K562 (cell line): ENCODE results near the gene THEM4. TPM values are rescaled to one million over a fixed set of nuclear protein-coding genes. Genes with fewer than 3 reads are reported as not detected.

Experiments
- ATAC-seq: fragments of 200-7000 bp; cut with Tn5 transposase; 3 replicates; pipeline ENCODE4 v1.9.1; 2020; ENCODE audit warnings: moderate library complexity
- BruUV-seq: library from RNA; stranded (reverse); fragments of 400-500 nt; replicated peaks from 2 replicates; lab custom pipeline; 2021; lab: Mats Ljungman, UMichigan
- CTCF ChIA-PET: fragments of 300-600 bp; formaldehyde crosslinking; extraction: SDS; loops from one replicate; lab custom pipeline; 2021; ENCODE audit warnings: low intra/inter-chr PET ratio; lab: Yijun Ruan, JAX
- POLR2A ChIA-PET: fragments of 300-600, 350-650 bp; sonication (Branson Sonifier 250); formaldehyde crosslinking; extraction: SDS; loops from one replicate; lab custom pipeline; 2021; ENCODE audit warnings: antibody characterized with exemption, inconsistent platforms; lab: Yijun Ruan, JAX
- DNase-seq, 4 experiments: peaks; one replicate each; pipeline versions ENCODE4 v3.0.0 to v3.0.0-alpha.2; 2011 to 2018; ENCODE audit warnings: low spot score in 3 of 4, mixed read lengths in 3 of 4; ENCODE audit errors: extremely low read depth in 1 of 4
- FAIRE-seq: peaks from 2 replicates; lab custom pipeline; 2011; peaks lifted over from hg19 to GRCh38; lab: Jason Lieb, UNC
- H2AFZ ChIP-seq: 2 replicates; pipeline ENCODE4 v1.6.0; 2011; ENCODE audit warnings: low read depth, low read length, control low read depth, inconsistent platforms
- H3K27ac ChIP-seq: fragments of 200-600 bp; 3 replicates; pipeline ENCODE4 v1.8.0; 2011; ENCODE audit warnings: low read depth, mild to moderate bottlenecking, control low read depth, inconsistent platforms, low read length, moderate library complexity, mixed read lengths; ENCODE audit errors: extremely low read depth
- H3K27me3 ChIP-seq, 2 experiments: fragments of 300-600 bp in 1 of 2; 2 replicates in 1 of 2; 3 replicates in 1 of 2; pipeline versions ENCODE4 v1.6.0 to v1.8.0; 2011; ENCODE audit warnings: inconsistent platforms in 2 of 2, low read length in 2 of 2, mild to moderate bottlenecking in 1 of 2, mixed read lengths in 1 of 2, moderate library complexity in 1 of 2; ENCODE audit not compliant: control insufficient read depth in 2 of 2, insufficient read depth in 2 of 2
- H3K36me3 ChIP-seq: fragments of 300-600 bp; 3 replicates; pipeline ENCODE4 v1.8.0; 2011; ENCODE audit warnings: mild to moderate bottlenecking, low read length, inconsistent platforms; ENCODE audit not compliant: control insufficient read depth, insufficient read depth
- H3K4me1 ChIP-seq, 2 experiments: fragments of 200-600 bp in 1 of 2; replicated peaks in 1 of 2; 2 replicates in 1 of 2; 3 replicates in 1 of 2; pipeline versions ENCODE4 v1.5.1 to v1.8.0; 2011; ENCODE audit warnings: inconsistent platforms in 2 of 2, low read length in 2 of 2, mild to moderate bottlenecking in 1 of 2, mixed read lengths in 1 of 2, moderate library complexity in 1 of 2; ENCODE audit not compliant: control insufficient read depth in 2 of 2, insufficient read depth in 2 of 2
- H3K4me2 ChIP-seq: 2 replicates; pipeline ENCODE4 v1.6.1; 2011; ENCODE audit warnings: low read length, control low read depth, inconsistent platforms, mixed read lengths; ENCODE audit not compliant: insufficient read depth
- H3K4me3 ChIP-seq: fragments of 200-600 bp; sonication (generic), shearing (Covaris generic); 2 replicates; pipeline ENCODE4 v1.5.1; 2016; ENCODE audit warnings: control low read depth, inconsistent platforms
- H3K79me2 ChIP-seq: fragments of 200-600 bp; 3 replicates; pipeline ENCODE4 v1.8.0; 2011; ENCODE audit warnings: low read length, inconsistent platforms; ENCODE audit not compliant: control insufficient read depth, insufficient read depth
- H3K9ac ChIP-seq, 2 experiments: 2 replicates each; pipeline versions ENCODE4 v1.6.0 to v1.6.1; 2011; ENCODE audit warnings: low read depth in 2 of 2, low read length in 2 of 2, control low read depth in 1 of 2, inconsistent platforms in 1 of 2, mild to moderate bottlenecking in 1 of 2, mixed read lengths in 1 of 2; ENCODE audit not compliant: insufficient read depth in 1 of 2
- H3K9me1 ChIP-seq: one replicate; pipeline ENCODE4 v1.6.0; 2011; ENCODE audit warnings: inconsistent platforms, mild to moderate bottlenecking, low read length, moderate library complexity; ENCODE audit not compliant: control insufficient read depth, insufficient read depth
- H3K9me3 ChIP-seq: replicated peaks from 2 replicates; pipeline ENCODE4 v1.5.1; 2011; ENCODE audit warnings: low read depth, low read length, inconsistent platforms; ENCODE audit not compliant: control insufficient read depth, insufficient read depth
- H4K20me1 ChIP-seq: replicated peaks from 2 replicates; pipeline ENCODE4 v1.6.1; 2011; ENCODE audit warnings: low read length, inconsistent platforms, mixed read lengths; ENCODE audit not compliant: control insufficient read depth, insufficient read depth
- CAMTA2 ChIP-seq: fragments of 250-450 bp; sonication (Bioruptor Pico); conservative IDR thresholded peaks from 2 replicates; pipeline ENCODE4 v1.5.1; 2022
- CBFA2T3 ChIP-seq: fragments of 450-650 bp; IDR thresholded peaks from 2 replicates; pipeline ENCODE4 v1.6.1; 2017
- EGR1 ChIP-seq: fragments of 450-650 bp; conservative IDR thresholded peaks from 2 replicates; pipeline ENCODE4 v1.6.1; 2017; ENCODE audit warnings: mild to moderate bottlenecking
- GABPB2 ChIP-seq: fragments of 250-450 bp; sonication (Bioruptor Pico); conservative IDR thresholded peaks from 2 replicates; pipeline ENCODE4 v1.5.1; 2021; ENCODE audit warnings: mild to moderate bottlenecking
- HDAC6 ChIP-seq: IDR thresholded peaks from 2 replicates; pipeline ENCODE4 v1.6.1; 2012; ENCODE audit warnings: low read depth, mild to moderate bottlenecking, control low read depth, inconsistent platforms, low read length, moderate library complexity
- HDAC8 ChIP-seq: fragments of 450-650 bp; IDR thresholded peaks from 2 replicates; pipeline ENCODE4 v1.6.1; 2016; ENCODE audit warnings: mild to moderate bottlenecking, missing genetic modification characterization, moderate library complexity, missing compliant biosample characterization
- RB1 ChIP-seq: fragments of 450-650 bp; IDR thresholded peaks from 2 replicates; pipeline ENCODE4 v1.6.1; 2017; ENCODE audit warnings: low read depth, mild to moderate bottlenecking
- SIN3B ChIP-seq: fragments of 450-650 bp; IDR thresholded peaks from 2 replicates; pipeline ENCODE4 v1.6.1; 2017; ENCODE audit warnings: low read depth, mild to moderate bottlenecking, moderate library complexity
- STAT5B ChIP-seq: fragments of 250-450 bp; sonication (Bioruptor Pico); IDR thresholded peaks from 2 replicates; pipeline ENCODE4 v1.8.0; 2021; ENCODE audit warnings: mild to moderate bottlenecking, inconsistent platforms
- YBX1 ChIP-seq: fragments of 450-650 bp; IDR thresholded peaks from 2 replicates; pipeline ENCODE4 v1.7.1; 2016; ENCODE audit warnings: mild to moderate bottlenecking
- ZSCAN32 ChIP-seq: fragments of 450-650 bp; formaldehyde crosslinking; IDR thresholded peaks from 2 replicates; pipeline ENCODE4 v1.4.0; 2020; ENCODE audit warnings: mild to moderate bottlenecking, moderate library complexity
- WGBS: fragments of 100-300 bp; shearing (Covaris generic); methylation state at CpG from one replicate; pipeline ENCODE4 v1.1.6; 2016; ENCODE audit warnings: low coverage, mixed read lengths; ENCODE audit not compliant: insufficient coverage; ENCODE audit errors: missing lambda C conversion rate; 5-methylcytosine and 5-hydroxymethylcytosine counted together
- in situ Hi-C: fragments of 300-500 bp; cut with MboI; formaldehyde crosslinking; loops from 4 replicates; pipeline ENCODE4 v1.15.0; 2018; ENCODE audit warnings: inconsistent platforms, mixed read lengths
- intact Hi-C: fragments of 100-400 bp; cut with micrococcal nuclease; formaldehyde crosslinking; loops from 2 replicates; pipeline ENCODE4 v1.14.2; 2022
- polyA plus RNA-seq, 8 experiments: library from polyadenylated mRNA; depleted of rRNA in 4 of 8; stranded (reverse) in 5 of 8; unstranded in 3 of 8; fragments of >200 nt; fragmentation: Nextera tagmentation in 2 of 8; fragmentation: Illumina TruSeq in 1 of 8; extraction: Ambion mirVana in 2 of 8; extraction: Trizol in 1 of 8; gene quantifications; 2 replicates each; pipeline versions ENCODE4 v1.2.1 to v1.2.3, GENCODE V29; 2011 to 2014; ENCODE audit warnings: inconsistent platforms in 1 of 8, missing spikeins in 1 of 8
- total RNA-seq, 7 experiments: library from RNA; depleted of rRNA in 6 of 7; stranded (reverse); fragments of >200 nt in 6 of 7; fragmentation: Illumina TruSeq in 2 of 7; extraction: Trizol in 2 of 7; gene quantifications; 2 replicates each; pipeline versions ENCODE4 v1.2.1 to v1.2.3, GENCODE V29; 2011 to 2021; ENCODE audit warnings: low replicate concordance in 1 of 7

The THEM4 gene
- total and polyA plus RNA-seq, 9 of the 15 experiments (the other 6 are each of a cell fraction or from before 2014, with no cell fraction given): 8.6 to 71.9 (median 35.3) TPM

DNA sequence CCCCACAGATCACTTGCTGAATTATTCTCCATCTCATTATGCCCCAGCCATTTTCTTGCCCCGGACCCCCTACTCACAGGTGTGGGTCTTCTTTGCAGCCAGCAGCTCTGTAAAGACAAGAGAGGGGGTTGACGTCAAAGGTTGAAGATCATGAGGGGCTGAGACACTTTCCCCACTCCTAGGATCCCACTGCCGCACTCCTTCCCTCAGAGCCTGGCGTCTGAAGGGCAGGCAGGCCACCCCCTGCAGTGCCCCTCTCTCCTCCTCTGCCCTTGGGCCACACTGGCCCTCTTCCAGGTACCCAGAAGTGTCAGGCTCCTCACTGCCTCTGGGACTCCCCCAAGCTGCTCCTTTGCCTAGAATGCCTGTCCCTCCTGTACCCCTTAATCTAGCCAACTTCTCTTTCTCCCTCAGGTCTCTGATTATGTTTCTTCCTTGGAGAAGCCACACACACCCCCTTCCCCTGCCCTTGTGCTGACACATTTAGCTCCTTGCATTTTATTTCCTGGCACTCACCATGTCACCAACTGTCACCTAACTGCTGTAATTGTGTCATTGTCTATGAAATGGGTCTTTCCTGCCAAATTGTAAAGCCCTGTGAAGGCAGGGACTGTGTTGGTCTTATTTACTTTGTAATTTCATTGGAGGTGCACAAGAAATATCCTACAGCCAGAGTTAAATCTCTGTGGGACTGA, 79.8 kb downstream of the THEM4 start:
- in situ Hi-C loops (loop anchor here (5.0 kb wide), 1 partner anchor 132 kb away; no protein-coding TSS in a partner anchor), intact Hi-C loops (no loop called here)
- Histone ChIP-seq H3K9me1 (peaks cover 3% of the 10 kb centered on the region), H3K9ac (no peak overlapping the region), H3K36me3 (no peaks in the 10 kb centered on the region), H3K4me2 (no peak overlapping the region), H3K27me3 (peaks cover 5 to 20% of the 10 kb centered on the region in 2 experiments; a peak in 4 of 5 replicates), H3K4me1 (peaks cover 5 to 33% of the 10 kb centered on the region in 2 experiments), H3K9me3 (no peaks in the 10 kb centered on the region), H4K20me1 (no peaks in the 10 kb centered on the region), H3K4me3 (no peak overlapping the region), H3K27ac (no peak overlapping the region; the same call in 2 of the 3 replicates), H2AFZ (no peak overlapping the region), H3K79me2 (no peaks in the 10 kb centered on the region)
- ChIA-PET POLR2A (interaction anchor here (1.2 kb wide), 1 partner anchor 9 kb away, joined by 3 read pairs; no protein-coding TSS in a partner anchor), CTCF (no interaction called here)
- ATAC-seq (no peak), DNase-seq (no peak), FAIRE-seq (no peak)
- TF ChIP-seq CAMTA2 (CRISPR knock-in tag): no peak
- no peak for TF ChIP-seq YBX1
- peak; percentile 6; the same call in 1 of the 2 replicates for TF ChIP-seq CBFA2T3
- WGBS: 14% methylated on average over 4 of the region's 4 CpGs
- BruUV-seq: no TSS peak

DNA sequence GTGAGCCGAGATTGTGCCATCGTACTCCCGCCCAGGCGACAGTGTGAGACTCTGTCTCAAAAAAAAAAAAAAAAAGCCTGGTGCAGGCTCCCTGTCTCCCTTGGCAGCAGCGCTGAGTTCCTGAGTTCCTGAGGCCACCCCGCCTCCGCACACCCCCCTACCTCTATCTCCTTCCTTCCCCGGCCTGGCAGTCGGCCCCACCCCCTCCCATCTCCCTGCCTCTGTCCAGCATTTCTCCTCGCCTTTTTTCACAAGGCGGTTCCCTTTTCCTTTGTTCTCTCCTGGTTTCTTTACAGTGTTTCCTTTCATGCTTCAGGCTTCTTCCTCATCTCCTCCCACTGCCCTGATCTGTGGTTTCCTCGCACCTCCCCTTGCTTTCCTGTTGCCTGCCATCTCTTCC, 80.4 kb downstream of the THEM4 start:
- Histone ChIP-seq H3K9ac (no peak overlapping the region), H3K4me2 (no peak overlapping the region), H3K36me3 (no peaks in the 10 kb centered on the region), H3K9me1 (peaks cover 3% of the 10 kb centered on the region), H3K4me3 (no peak overlapping the region), H3K4me1 (peaks cover 5 to 33% of the 10 kb centered on the region in 2 experiments), H3K79me2 (no peaks in the 10 kb centered on the region), H3K27ac (no peak overlapping the region), H2AFZ (no peak overlapping the region), H4K20me1 (no peaks in the 10 kb centered on the region), H3K27me3 (peaks cover 8 to 26% of the 10 kb centered on the region in 2 experiments; a peak in 4 of 5 replicates), H3K9me3 (no peaks in the 10 kb centered on the region)
- DNase-seq (peak; percentile 57 to 72 (median 64)), ATAC-seq (peak; percentile 22; the same call in 1 of the 3 replicates), FAIRE-seq (no peak)
- ChIA-PET CTCF (interaction anchor here (0.5 kb wide), 1 partner anchor 83 kb away, joined by 6 read pairs; no protein-coding TSS in a partner anchor), POLR2A (interaction anchor here (0.8 kb wide), 1 partner anchor 14 kb away, joined by 3 read pairs; no protein-coding TSS in a partner anchor)
- in situ Hi-C loops (no loop called here), intact Hi-C loops (no loop called here)
- 4% methylated on average over 5 of the region's 12 CpGs for WGBS
- no TSS peak for BruUV-seq
- no peak for TF ChIP-seq RB1
- no peak for TF ChIP-seq STAT5B (CRISPR knock-in tag)
- TF ChIP-seq HDAC8 (tag): no peak
- no peak for TF ChIP-seq SIN3B
- TF ChIP-seq GABPB2: no peak
- no peak for TF ChIP-seq ZSCAN32 (CRISPR knock-in tag)
- no peak for TF ChIP-seq HDAC6
- peak; percentile 82 for TF ChIP-seq EGR1
